ENCODE measurements around the gene NRG2.

Gene NRG2

DNA sequence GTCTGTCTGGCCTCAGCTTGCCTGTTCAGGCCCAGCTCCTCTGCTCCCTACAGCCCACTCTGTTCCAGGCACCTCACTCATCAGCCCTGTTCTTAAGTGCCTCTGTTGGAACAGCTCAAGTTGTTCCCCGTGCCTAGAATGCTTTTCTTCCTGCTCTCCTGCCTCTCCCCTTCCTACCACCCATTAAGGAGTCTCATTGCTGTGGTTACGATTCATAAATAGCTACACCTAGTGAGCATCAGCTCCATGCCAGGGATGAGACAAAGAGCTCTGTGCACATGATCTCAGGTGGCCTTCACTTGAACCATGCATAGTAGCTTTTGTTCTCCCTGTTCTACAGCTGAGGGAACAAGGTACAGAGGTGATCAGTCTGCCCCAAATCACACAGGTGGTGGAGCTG lies 193.2 kb downstream of the NRG2 start:
- peak overlapping the region; percentile 50 to 54 for H3K4me3 Mint-ChIP-seq

DNA sequence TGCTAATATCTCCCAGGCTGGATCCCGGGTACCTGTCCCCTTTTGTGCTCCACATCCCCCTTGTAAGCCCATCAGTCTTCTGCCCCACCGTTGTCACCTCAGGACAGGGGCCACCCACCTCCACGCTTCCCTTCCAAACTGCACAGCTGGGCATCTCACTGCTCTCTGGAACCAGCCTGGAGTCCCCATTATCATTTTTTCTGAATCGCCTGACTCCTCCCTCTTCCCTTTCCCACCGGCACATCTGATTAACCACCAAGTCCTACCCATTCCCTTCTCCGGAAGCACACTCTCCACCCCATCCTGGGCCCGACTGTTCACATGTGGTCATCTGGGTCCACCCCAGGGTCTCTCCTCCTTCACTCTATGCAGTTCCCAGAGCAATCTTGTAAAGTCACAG lies 193.6 kb downstream of the NRG2 start:
- H3K27me3 Mint-ChIP-seq: peaks cover 4 to 20% of the 10 kb centered on the region in 2 donors
- H3K9me3 Mint-ChIP-seq: no peaks in the 10 kb centered on the region
- peak overlapping the region; percentile 50 to 54 for H3K4me3 Mint-ChIP-seq
- peaks cover 15% of the 10 kb centered on the region in 2 donors for H3K4me1 Mint-ChIP-seq (ENCODE audit: low read depth in 2 of 2)
- peak overlapping the region; percentile 13 to 54 for H3K27ac Mint-ChIP-seq
- H3K36me3 Mint-ChIP-seq (ENCODE audit: insufficient read depth): peaks cover 11% of the 10 kb centered on the region
- ATAC-seq (replicated peaks) (no peak), DNase-seq (no peak)

More for the DNA sequence above, 193.2 kb downstream of the NRG2 start:
- Mint-ChIP-seq H3K27ac (peak overlapping the region; percentile 13 to 54), H3K36me3 (ENCODE audit: insufficient read depth) (peaks cover 11% of the 10 kb centered on the region), H3K27me3 (peaks cover 0 to 16% of the 10 kb centered on the region in 2 donors), H3K4me1 (ENCODE audit: low read depth in 2 of 2) (peaks cover 14% of the 10 kb centered on the region in 2 donors), H3K9me3 (no peaks in the 10 kb centered on the region)
- ATAC-seq (replicated peaks) (no peak), DNase-seq (no peak)

DNA sequence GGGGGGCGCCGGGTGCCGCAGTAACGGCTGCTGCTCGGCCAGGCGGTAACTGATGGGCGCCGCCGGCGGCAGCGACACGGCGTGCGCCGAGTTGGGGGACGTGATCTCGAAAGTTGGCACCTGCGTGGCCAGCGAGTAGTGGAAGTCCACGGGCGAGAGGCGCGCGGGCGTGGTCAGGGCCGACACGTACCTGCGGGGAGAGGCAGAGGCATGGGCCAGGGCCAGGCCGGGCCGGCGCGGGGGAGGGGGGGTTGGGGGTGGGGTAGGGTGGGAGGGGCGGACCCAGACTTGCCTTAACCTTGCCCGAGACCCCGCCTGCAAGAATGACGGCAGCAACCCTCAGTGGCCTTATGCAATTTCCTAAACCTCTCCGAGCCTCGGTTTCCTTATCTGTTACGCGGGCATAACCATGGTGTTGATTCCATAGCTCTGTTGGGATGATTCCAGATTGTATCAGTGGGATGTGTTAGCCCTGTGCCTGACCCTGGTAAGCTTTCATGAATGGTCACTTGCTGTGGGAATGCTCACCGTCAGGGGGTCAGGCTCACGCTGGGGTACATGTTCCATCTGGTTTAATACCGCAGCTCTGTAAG lies 194.5 kb downstream of the NRG2 start:
- H3K9me3 Mint-ChIP-seq: no peaks in the 10 kb centered on the region
- ATAC-seq (replicated peaks) (no peak), DNase-seq (peak in 1 of 3 experiments; percentile 21)
- peak overlapping the region; percentile 50 to 54 for H3K4me3 Mint-ChIP-seq
- H3K36me3 Mint-ChIP-seq (ENCODE audit: insufficient read depth): peaks cover 11% of the 10 kb centered on the region
- peak overlapping the region; percentile 65 to 76 for H3K27ac Mint-ChIP-seq
- peaks cover 6 to 25% of the 10 kb centered on the region in 2 donors for H3K27me3 Mint-ChIP-seq
- peaks cover 17 to 18% of the 10 kb centered on the region in 2 donors for H3K4me1 Mint-ChIP-seq (ENCODE audit: low read depth in 2 of 2)

DNA sequence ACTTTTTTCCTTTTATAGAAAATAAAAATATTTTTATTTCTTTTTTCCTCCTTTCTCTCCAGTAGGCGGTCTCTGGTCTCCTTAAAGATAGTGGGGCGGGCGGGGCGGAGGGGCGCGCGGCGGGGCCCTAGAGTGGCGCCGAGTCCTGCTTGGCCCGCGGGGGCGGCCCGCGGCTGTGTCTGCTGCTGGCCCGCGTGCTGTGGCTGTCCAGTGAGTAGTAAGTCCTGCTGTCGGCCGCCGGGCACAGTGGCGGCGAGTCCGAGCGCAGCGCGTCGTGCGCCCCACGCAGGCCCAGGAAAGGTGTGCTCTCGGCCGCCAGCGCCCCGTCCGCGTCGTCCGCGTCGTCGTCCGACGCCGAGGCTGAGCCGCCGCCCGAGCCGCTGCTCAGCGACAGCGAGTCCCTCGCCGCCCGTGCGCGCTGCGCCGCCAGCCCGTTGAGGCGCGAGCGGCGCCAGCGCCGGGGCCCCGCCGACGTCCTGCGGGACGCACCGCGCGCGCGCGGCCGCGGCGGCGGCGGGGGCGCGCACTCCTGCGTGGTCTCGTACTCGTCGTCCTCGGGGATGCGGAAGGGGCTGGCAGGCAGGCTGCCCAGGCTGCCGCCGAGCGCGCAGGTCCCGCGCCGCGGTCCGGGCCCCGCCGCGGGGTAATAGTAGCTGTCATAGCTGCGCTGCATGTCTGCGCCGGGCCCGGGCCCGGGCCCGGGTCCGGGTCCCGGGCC lies 195.2 kb downstream of the NRG2 start:
- ATAC-seq (replicated peaks) (peak; percentile 90), DNase-seq (peak; percentile 77 to 84 (median 81))
- Mint-ChIP-seq H3K27ac (peak overlapping the region; percentile 35 to 65), H3K4me3 (peak overlapping the region; percentile 54 to 61), H3K9me3 (no peaks in the 10 kb centered on the region), H3K4me1 (ENCODE audit: low read depth in 2 of 2) (peaks cover 17 to 18% of the 10 kb centered on the region in 2 donors), H3K36me3 (ENCODE audit: insufficient read depth) (peaks cover 11% of the 10 kb centered on the region), H3K27me3 (peaks cover 6 to 32% of the 10 kb centered on the region in 2 donors)

DNA sequence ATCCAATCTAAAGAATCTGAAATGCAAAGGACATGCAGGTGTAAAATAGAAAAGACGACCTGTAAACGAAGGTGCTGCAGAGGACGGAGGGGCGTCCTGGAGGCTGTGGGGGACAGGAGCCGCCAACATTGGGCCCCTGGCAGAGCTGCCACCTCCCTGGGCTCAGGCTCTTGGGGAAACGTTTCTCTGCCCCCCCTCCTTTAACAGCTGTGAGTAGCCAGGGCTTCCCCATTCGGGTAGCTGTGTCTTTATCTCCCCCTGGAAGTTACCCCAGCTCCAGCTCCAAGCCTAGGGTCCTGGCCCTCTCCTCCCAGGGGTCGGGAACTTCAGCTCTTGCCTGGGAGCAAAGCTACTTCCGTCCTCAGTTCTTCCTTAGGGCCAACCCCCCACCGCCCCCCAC lies 196.0 kb downstream of the NRG2 start:
- Mint-ChIP-seq H3K27ac (peak overlapping the region in 1 of 2 donors; percentile 35), H3K4me1 (ENCODE audit: low read depth in 2 of 2) (peaks cover 17 to 18% of the 10 kb centered on the region in 2 donors), H3K9me3 (no peaks in the 10 kb centered on the region), H3K36me3 (ENCODE audit: insufficient read depth) (peaks cover 11% of the 10 kb centered on the region), H3K27me3 (peaks cover 6 to 34% of the 10 kb centered on the region in 2 donors), H3K4me3 (peak overlapping the region; percentile 54 to 61)
- DNase-seq (no peak), ATAC-seq (replicated peaks) (no peak)

DNA sequence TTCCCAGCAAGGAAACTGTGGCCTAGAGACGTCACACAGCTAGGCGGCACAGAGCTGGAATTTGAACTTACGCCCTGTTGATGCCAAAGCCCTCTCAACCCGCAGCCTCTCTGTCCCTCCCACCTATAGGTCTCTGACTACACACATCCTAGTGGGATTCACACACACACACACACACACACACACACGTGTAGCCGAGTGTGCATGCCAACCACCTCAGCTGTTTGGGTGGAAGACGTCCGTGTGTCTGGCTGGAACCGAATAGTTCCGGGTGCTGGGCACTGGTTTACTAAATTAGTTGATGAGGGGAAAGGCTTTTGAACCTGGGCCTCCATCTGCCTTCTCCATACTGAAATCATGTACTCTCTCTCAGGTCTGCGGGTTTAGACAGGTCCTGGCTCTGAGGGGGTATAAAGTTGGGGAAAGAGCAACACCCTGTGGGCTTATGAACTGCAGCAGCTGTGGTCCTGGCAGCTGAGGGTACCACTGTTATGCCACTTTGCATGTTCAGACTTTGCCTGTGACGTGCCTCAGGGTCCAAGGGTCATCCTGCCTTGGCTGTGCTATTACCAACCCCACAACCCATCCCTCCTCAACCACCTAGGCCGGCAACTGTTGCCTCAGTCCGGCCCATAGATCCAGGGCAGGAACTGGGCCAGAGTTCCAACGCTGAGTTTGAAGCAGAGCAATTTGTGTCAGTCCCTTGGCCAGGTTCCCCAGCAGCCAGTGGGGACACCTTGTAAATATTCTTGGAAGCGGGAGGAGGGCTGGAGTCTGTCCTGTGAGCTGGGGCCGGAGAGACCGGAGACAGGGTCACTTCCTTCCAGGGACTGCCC lies 197.0 kb downstream of the NRG2 start:
- H3K9me3 Mint-ChIP-seq: no peaks in the 10 kb centered on the region
- H3K27me3 Mint-ChIP-seq: peaks cover 6 to 34% of the 10 kb centered on the region in 2 donors
- no peak overlapping the region for H3K4me3 Mint-ChIP-seq
- DNase-seq (no peak), ATAC-seq (replicated peaks) (no peak)
- no peak overlapping the region for H3K27ac Mint-ChIP-seq
- peaks cover 11% of the 10 kb centered on the region for H3K36me3 Mint-ChIP-seq (ENCODE audit: insufficient read depth)
- peaks cover 17 to 18% of the 10 kb centered on the region in 2 donors for H3K4me1 Mint-ChIP-seq (ENCODE audit: low read depth in 2 of 2)

DNA sequence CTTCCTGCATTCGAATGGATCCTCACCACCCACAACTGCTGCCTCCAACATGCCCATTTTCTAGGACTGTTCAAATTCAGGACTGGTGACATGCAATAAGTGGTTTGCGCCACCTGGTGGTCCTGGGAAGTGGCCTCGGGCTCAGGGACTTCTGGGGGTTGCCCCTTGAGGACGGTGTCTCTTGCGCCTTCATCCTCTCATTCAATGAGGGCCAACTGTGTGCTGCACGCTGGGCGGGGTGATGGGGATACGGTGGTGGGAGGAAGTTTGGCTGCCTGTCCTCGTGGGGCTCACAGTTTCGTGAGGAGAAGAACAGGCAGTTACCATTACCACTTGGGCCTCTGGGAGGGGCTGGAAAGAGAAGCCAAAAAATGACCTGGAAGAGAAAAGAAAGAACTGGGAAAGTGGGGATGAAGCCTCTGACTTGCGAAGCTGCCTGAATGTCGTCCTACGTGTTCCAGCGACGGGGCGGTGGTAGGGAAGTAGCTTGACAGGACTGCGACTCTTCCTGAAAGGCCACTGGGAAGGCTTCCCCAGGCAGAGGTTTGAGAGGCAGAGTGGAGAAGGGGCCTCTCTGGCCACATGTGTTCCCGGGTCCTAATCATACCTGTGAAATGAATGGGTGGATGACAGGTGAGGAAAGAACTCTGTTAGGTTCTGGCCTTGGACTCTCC lies 198.5 kb downstream of the NRG2 start:
- Mint-ChIP-seq H3K27ac (no peak overlapping the region), H3K9me3 (no peaks in the 10 kb centered on the region), H3K27me3 (peaks cover 6 to 34% of the 10 kb centered on the region in 2 donors), H3K4me3 (no peak overlapping the region), H3K4me1 (ENCODE audit: low read depth in 2 of 2) (peaks cover 12 to 13% of the 10 kb centered on the region in 2 donors), H3K36me3 (ENCODE audit: insufficient read depth) (peaks cover 9% of the 10 kb centered on the region)
- ATAC-seq (replicated peaks) (peak; percentile 16), DNase-seq (peak; percentile 64 to 68 (median 67))

DNA sequence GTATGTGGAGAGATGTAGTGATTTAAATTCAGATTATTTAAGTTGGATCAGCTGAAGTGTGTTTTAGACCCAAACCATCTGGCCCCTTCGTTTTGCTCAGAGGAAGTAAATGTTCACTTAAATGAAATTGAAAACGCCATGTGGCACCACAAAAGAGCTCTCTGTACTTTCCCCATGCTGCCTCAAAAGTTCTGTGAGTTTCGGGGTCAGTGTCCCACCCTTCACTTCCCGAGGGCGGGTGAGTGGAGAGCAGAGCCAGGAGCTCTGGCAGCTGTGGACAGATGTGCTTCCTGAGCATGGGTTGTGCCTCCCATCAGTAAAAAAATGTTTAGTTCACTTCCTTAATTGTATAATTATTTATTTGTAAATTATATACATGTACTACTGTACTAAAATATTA lies 199.1 kb downstream of the NRG2 start:
- H3K4me3 Mint-ChIP-seq: no peak overlapping the region
- ATAC-seq (replicated peaks) (no peak), DNase-seq (no peak)
- H3K36me3 Mint-ChIP-seq (ENCODE audit: insufficient read depth): peaks cover 7% of the 10 kb centered on the region
- H3K27me3 Mint-ChIP-seq: peaks cover 6 to 39% of the 10 kb centered on the region in 2 donors
- H3K4me1 Mint-ChIP-seq (ENCODE audit: low read depth in 2 of 2): peaks cover 9% of the 10 kb centered on the region in 2 donors
- H3K27ac Mint-ChIP-seq: no peak overlapping the region
- no peaks in the 10 kb centered on the region for H3K9me3 Mint-ChIP-seq

DNA sequence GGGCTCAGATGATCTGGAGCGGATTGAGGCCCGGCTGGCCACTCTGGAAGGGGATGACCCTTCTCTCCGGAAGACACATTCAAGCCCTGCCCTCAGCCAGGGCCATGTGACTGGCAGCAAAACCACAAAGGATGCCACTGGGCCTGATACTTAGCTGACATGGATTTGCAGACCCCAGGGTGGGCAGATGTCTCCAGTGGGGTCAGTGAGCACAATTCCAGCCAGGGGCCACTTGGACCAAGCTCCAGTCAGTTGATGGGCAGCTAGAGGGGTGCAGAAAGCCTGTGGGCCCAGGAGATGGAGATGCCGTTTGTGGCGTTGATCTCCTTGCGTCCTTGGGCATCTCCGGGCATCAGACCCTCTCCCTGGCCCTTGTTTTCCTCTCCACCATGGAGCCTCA lies 200.8 kb downstream of the NRG2 start:
- Mint-ChIP-seq H3K27me3 (peaks cover 6 to 52% of the 10 kb centered on the region in 2 donors), H3K36me3 (ENCODE audit: insufficient read depth) (peaks cover under 1% of the 10 kb centered on the region), H3K4me3 (no peak overlapping the region), H3K9me3 (no peaks in the 10 kb centered on the region), H3K27ac (no peak overlapping the region), H3K4me1 (ENCODE audit: low read depth in 2 of 2) (peaks cover 4 to 5% of the 10 kb centered on the region in 2 donors)
- DNase-seq (no peak), ATAC-seq (replicated peaks) (no peak)

DNA sequence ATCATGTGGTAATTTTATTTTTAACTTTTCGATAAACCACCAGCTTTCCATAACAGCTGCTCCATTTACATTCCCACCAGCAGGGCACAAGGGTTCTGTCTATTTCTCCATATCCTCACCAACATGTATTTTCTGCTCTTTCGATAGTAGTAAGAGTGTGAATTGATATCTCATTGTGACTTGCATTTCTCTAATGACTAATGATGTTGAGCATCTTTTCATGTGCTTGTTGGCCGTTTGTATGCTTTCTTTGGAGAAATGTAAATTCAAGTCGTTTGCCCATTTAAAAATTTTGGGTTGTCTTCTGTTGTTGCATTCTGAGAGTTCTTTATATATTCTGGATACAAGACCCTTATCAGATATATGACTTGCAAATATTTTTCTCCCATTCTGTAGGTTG lies 201.6 kb downstream of the NRG2 start:
- no peak for ATAC-seq (replicated peaks)
- Mint-ChIP-seq H3K9me3 (no peaks in the 10 kb centered on the region), H3K4me1 (ENCODE audit: low read depth in 2 of 2) (peaks cover 4% of the 10 kb centered on the region in 2 donors), H3K27me3 (peaks cover 6 to 60% of the 10 kb centered on the region in 2 donors), H3K4me3 (no peak overlapping the region), H3K27ac (no peak overlapping the region), H3K36me3 (ENCODE audit: insufficient read depth) (no peaks in the 10 kb centered on the region)
- no peak for DNase-seq

DNA sequence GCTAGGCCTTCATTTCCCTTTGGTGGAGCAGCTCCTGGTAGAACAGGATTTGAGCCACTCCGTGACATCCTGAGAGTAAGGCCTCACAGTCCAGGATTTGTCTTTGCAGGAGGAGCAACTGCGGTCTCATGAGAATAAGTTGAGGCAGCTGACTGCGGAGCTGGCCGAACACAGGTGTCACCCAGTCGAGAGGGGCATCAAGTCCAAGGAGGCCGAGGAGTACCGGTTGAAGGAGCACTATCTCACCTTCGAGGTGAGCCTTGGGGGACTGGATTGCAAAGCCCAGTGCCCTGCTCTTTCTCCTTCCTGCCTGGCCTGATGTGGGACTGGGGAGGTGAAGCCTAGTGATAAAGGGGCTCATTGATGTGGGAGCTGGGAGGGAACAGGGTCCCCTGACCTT lies 203.2 kb downstream of the NRG2 start:
- Mint-ChIP-seq H3K9me3 (no peaks in the 10 kb centered on the region), H3K4me3 (no peak overlapping the region), H3K36me3 (ENCODE audit: insufficient read depth) (no peaks in the 10 kb centered on the region), H3K27ac (no peak overlapping the region), H3K27me3 (peaks cover 22 to 60% of the 10 kb centered on the region in 2 donors), H3K4me1 (ENCODE audit: low read depth in 2 of 2) (peaks cover 4% of the 10 kb centered on the region in 2 donors)
- DNase-seq (no peak), ATAC-seq (replicated peaks) (no peak)

DNA sequence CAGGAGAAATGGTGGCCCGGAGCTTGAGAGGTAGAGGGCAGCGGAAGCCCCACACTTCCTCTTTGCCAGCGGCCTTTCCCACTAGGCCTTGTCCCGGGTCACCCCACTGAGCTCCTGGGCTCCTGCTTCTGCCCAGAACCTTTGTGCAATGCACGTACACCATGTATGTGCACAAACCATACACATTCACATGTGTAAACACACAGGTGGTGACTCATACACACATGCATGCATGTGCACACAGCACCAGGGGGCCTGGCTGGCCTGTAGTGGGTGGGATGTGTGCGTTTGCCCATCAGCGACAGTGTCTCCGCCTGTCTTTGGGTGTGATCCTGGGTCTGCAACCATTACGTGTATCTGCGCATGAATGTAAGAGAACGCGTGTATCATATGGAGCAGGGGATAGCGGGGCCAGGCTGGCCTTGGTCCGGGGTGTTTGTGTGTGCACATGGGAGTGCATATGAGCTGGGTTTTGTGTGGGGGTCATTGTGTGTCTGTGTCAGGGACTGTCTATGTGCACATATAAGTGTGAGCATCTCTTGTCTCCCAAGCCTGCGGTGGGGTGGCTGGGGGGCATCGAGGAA lies 203.8 kb downstream of the NRG2 start:
- ATAC-seq (replicated peaks) (no peak), DNase-seq (no peak)
- H3K9me3 Mint-ChIP-seq: no peaks in the 10 kb centered on the region
- peaks cover 23 to 60% of the 10 kb centered on the region in 2 donors for H3K27me3 Mint-ChIP-seq
- H3K4me1 Mint-ChIP-seq (ENCODE audit: low read depth in 2 of 2): peaks cover 0 to under 1% of the 10 kb centered on the region in 2 donors
- H3K27ac Mint-ChIP-seq: no peak overlapping the region
- no peak overlapping the region for H3K4me3 Mint-ChIP-seq
- no peaks in the 10 kb centered on the region for H3K36me3 Mint-ChIP-seq (ENCODE audit: insufficient read depth)

All from effector memory CD8-positive, alpha-beta T cell (primary cell).